ENCODE results near the gene TBC1D1.

The TBC1D1 gene

DNA sequence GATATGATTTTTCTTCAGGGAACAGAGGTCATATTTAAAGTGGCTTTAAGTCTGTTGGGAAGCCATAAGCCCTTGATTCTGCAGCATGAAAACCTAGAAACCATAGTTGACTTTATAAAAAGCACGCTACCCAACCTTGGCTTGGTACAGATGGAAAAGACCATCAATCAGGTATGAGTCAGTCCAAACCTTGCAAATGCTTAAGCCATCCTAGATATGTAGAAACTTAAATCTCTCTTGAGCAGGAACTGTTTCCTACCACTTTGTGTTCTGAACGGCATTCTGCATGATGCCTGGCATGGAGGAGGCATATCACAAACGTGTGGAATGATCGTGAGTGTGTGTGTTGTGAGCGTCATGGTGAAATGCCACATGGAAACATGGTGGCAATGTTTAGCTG, 234.1 kb downstream of the TBC1D1 start:
- H2AFZ ChIP-seq (ENCODE audit: low read length) = no peak overlapping the region
- no peak overlapping the region for H3K4me3 ChIP-seq (ENCODE audit: low read length)
- H3K4me2 ChIP-seq (ENCODE audit: low read depth, low read length) = no peak overlapping the region
- H3K9me3 ChIP-seq (replicated peaks; ENCODE audit: insufficient read depth, low read length) = no peaks in the 10 kb centered on the region
- TF ChIP-seq EZH2 (optimal IDR thresholded peaks at IDR 0.05; ENCODE audit: low read depth, low read length) (no peak), EZH2phosphoT487 (IDR thresholded peaks at IDR 0.05; ENCODE audit: low read length) (no peak)
- TF ChIP-seq, protein P1, sequence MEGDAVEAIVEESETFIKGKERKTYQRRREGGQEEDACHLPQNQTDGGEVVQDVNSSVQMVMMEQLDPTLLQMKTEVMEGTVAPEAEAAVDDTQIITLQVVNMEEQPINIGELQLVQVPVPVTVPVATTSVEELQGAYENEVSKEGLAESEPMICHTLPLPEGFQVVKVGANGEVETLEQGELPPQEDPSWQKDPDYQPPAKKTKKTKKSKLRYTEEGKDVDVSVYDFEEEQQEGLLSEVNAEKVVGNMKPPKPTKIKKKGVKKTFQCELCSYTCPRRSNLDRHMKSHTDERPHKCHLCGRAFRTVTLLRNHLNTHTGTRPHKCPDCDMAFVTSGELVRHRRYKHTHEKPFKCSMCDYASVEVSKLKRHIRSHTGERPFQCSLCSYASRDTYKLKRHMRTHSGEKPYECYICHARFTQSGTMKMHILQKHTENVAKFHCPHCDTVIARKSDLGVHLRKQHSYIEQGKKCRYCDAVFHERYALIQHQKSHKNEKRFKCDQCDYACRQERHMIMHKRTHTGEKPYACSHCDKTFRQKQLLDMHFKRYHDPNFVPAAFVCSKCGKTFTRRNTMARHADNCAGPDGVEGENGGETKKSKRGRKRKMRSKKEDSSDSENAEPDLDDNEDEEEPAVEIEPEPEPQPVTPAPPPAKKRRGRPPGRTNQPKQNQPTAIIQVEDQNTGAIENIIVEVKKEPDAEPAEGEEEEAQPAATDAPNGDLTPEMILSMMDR (IDR thresholded peaks at IDR 0.05; ENCODE audit: low read length) = no peak
- H4K20me1 ChIP-seq (ENCODE audit: insufficient read depth, low read length) = no peaks in the 10 kb centered on the region
- no peaks in the 10 kb centered on the region for H3K36me3 ChIP-seq (replicated peaks; ENCODE audit: insufficient read depth, low read length)
- no peak for DNase-seq
- peaks cover 46% of the 10 kb centered on the region for H3F3A ChIP-seq (ENCODE audit: insufficient read depth, low read length)
- H3K9me2 ChIP-seq (replicated peaks; ENCODE audit: insufficient read depth, low read length) = no peaks in the 10 kb centered on the region
- H3K27ac ChIP-seq (ENCODE audit: low read length) = no peak overlapping the region
- H3K9ac ChIP-seq (ENCODE audit: low read length) = no peak overlapping the region
- H3K4me1 ChIP-seq (ENCODE audit: low read length) = peaks cover 93% of the 10 kb centered on the region
- H3K79me2 ChIP-seq (ENCODE audit: low read length) = no peaks in the 10 kb centered on the region
- no peaks in the 10 kb centered on the region for H3K27me3 ChIP-seq (replicated peaks; ENCODE audit: insufficient read depth, low read length)

- H3K27me3 ChIP-seq (replicated peaks; ENCODE audit: insufficient read depth, low read length) = no peaks in the 10 kb centered on the region
- no peaks in the 10 kb centered on the region for H3K9me3 ChIP-seq (replicated peaks; ENCODE audit: insufficient read depth, low read length)
- H3K9ac ChIP-seq (ENCODE audit: low read length) = no peak overlapping the region
- H2AFZ ChIP-seq (ENCODE audit: low read length) = no peak overlapping the region
- H3K4me1 ChIP-seq (ENCODE audit: low read length) = peaks cover 93% of the 10 kb centered on the region
- H3K4me3 ChIP-seq (ENCODE audit: low read length) = no peak overlapping the region
- H3K4me2 ChIP-seq (ENCODE audit: low read depth, low read length) = no peak overlapping the region
- no peak overlapping the region for H3K27ac ChIP-seq (ENCODE audit: low read length)
- H3K36me3 ChIP-seq (replicated peaks; ENCODE audit: insufficient read depth, low read length) = no peaks in the 10 kb centered on the region
- H3K79me2 ChIP-seq (ENCODE audit: low read length) = 0 out of 2 replicates have a peak, but pooled peaks cover 5% of the 10 kb centered on the region
- DNase-seq = no peak
- H3F3A ChIP-seq (ENCODE audit: insufficient read depth, low read length) = peaks cover 40% of the 10 kb centered on the region
- no peaks in the 10 kb centered on the region for H4K20me1 ChIP-seq (ENCODE audit: insufficient read depth, low read length)
- TF ChIP-seq, protein P1 (IDR thresholded peaks at IDR 0.05; ENCODE audit: low read length) = no peak
- no peak for TF ChIP-seq EZH2phosphoT487 (IDR thresholded peaks at IDR 0.05; ENCODE audit: low read length)
- no peak for TF ChIP-seq EZH2 (optimal IDR thresholded peaks at IDR 0.05; ENCODE audit: low read depth, low read length)
- no peaks in the 10 kb centered on the region for H3K9me2 ChIP-seq (replicated peaks; ENCODE audit: insufficient read depth, low read length)
These were observed 234.9 kb downstream of the TBC1D1 start for GRCh38 chr4:38125816-38126215.

GRCh38 chr4:38128478-38129459, 237.9 kb downstream of the TBC1D1 start:
- Histone ChIP-seq H3K4me1 (ENCODE audit: low read length) (peaks cover 87% of the 10 kb centered on the region), H3K27me3 (replicated peaks; ENCODE audit: insufficient read depth, low read length) (no peaks in the 10 kb centered on the region), H3K9me2 (replicated peaks; ENCODE audit: insufficient read depth, low read length) (no peaks in the 10 kb centered on the region), H3F3A (ENCODE audit: insufficient read depth, low read length) (peaks cover 58% of the 10 kb centered on the region), H3K9ac (ENCODE audit: low read length) (peak overlapping the region; percentile 59), H3K4me2 (ENCODE audit: low read depth, low read length) (peak overlapping the region; percentile 56), H3K9me3 (replicated peaks; ENCODE audit: insufficient read depth, low read length) (no peaks in the 10 kb centered on the region), H3K27ac (ENCODE audit: low read length) (peak overlapping the region; percentile 93), H4K20me1 (ENCODE audit: insufficient read depth, low read length) (no peaks in the 10 kb centered on the region), H3K36me3 (replicated peaks; ENCODE audit: insufficient read depth, low read length) (no peaks in the 10 kb centered on the region), H3K4me3 (ENCODE audit: low read length) (no peak overlapping the region), H2AFZ (ENCODE audit: low read length) (no peak overlapping the region), H3K79me2 (ENCODE audit: low read length) (0 out of 2 replicates have a peak, but pooled peaks cover 6% of the 10 kb centered on the region)
- DNase-seq = peak; percentile 90
- TF ChIP-seq EZH2 (optimal IDR thresholded peaks at IDR 0.05; ENCODE audit: low read depth, low read length) (no peak), EZH2phosphoT487 (IDR thresholded peaks at IDR 0.05; ENCODE audit: low read length) (no peak)
- TF ChIP-seq, protein P1 (IDR thresholded peaks at IDR 0.05; ENCODE audit: low read length) = no peak

All from MM.1S (cell line).